Endothelial cell of umbilical vein (primary cell): Measurements from ENCODE around the gene ETV4. TPM values are rescaled to one million over a fixed set of nuclear protein-coding genes. Genes with fewer than 3 reads are reported as not detected.
A peak's percentile ranks its signal among the peaks of the same experiment; 100 is the strongest.

Experiments
- BruUV-seq: library from RNA; stranded (reverse); fragments of 400-500 nt; replicated peaks from 2 replicates; lab custom pipeline; 2021; lab: Mats Ljungman, UMichigan
- CTCF ChIA-PET: fragments of 300-600, 350-600 bp; sonication (Branson Sonifier 250); formaldehyde crosslinking; loops from one replicate; lab custom pipeline; 2021; ENCODE audit warnings: antibody characterized with exemption, inconsistent platforms; lab: Charles Lee
- POLR2A ChIA-PET: fragments of 300-600, 350-600 bp; sonication (Branson Sonifier 250); formaldehyde crosslinking; loops from one replicate; lab custom pipeline; 2021; ENCODE audit warnings: antibody characterized with exemption, inconsistent platforms; lab: Charles Lee
- DNase-seq: peaks from one replicate; pipeline ENCODE4 v3.0.0-alpha.2; 2011; ENCODE audit warnings: low read depth, low spot score
- FAIRE-seq: peaks from 2 replicates; lab custom pipeline; 2011; peaks lifted over from hg19 to GRCh38; lab: Jason Lieb, UNC
- H2AFZ ChIP-seq: 2 replicates; pipeline ENCODE4 v1.6.0; 2012; ENCODE audit warnings: low read depth, low read length, control low read depth, inconsistent platforms
- H3K27ac ChIP-seq: 2 replicates; pipeline ENCODE4 v1.5.1; 2011; ENCODE audit warnings: low read depth, mild to moderate bottlenecking, control low read depth, low read length, moderate library complexity; ENCODE audit not compliant: insufficient read depth
- H3K27me3 ChIP-seq, 2 experiments: 2 replicates each; pipeline versions ENCODE4 v1.6.0 to v1.6.1; 2011; ENCODE audit warnings: low read length in 2 of 2, mixed read lengths in 1 of 2; ENCODE audit not compliant: control insufficient read depth in 2 of 2, insufficient read depth in 2 of 2
- H3K36me3 ChIP-seq, 2 experiments: 2 replicates in 1 of 2; 3 replicates in 1 of 2; pipeline ENCODE4 v1.5.1; 2011; ENCODE audit warnings: low read length in 2 of 2, mild to moderate bottlenecking in 1 of 2, moderate library complexity in 1 of 2; ENCODE audit not compliant: control insufficient read depth in 2 of 2, insufficient read depth in 2 of 2; ENCODE audit errors: extremely low read depth in 1 of 2
- H3K4me1 ChIP-seq: 3 replicates; pipeline ENCODE4 v1.5.1; 2011; ENCODE audit warnings: mild to moderate bottlenecking, low read length; ENCODE audit not compliant: control insufficient read depth, insufficient read depth; ENCODE audit errors: extremely low read depth
- H3K4me2 ChIP-seq: 2 replicates; pipeline ENCODE4 v1.6.1; 2011; ENCODE audit warnings: low read length, control low read depth, mixed read lengths; ENCODE audit not compliant: insufficient read depth
- H3K4me3 ChIP-seq, 3 experiments: fragments of 200-600 bp in 1 of 3; sonication (generic), shearing (Covaris generic) in 1 of 3; replicated peaks in 1 of 3; 2 replicates each; pipeline ENCODE4 v1.5.1; 2011 to 2016; ENCODE audit warnings: control low read depth in 3 of 3, low read length in 3 of 3, mild to moderate bottlenecking in 2 of 3, inconsistent platforms in 1 of 3, low read depth in 1 of 3, moderate library complexity in 1 of 3; ENCODE audit not compliant: insufficient read depth in 1 of 3
- H3K79me2 ChIP-seq: 2 replicates; pipeline ENCODE4 v1.6.0; 2012; ENCODE audit warnings: low read length, inconsistent platforms; ENCODE audit not compliant: control insufficient read depth, insufficient read depth
- H3K9ac ChIP-seq: replicated peaks from 2 replicates; pipeline ENCODE3; 2011; ENCODE audit warnings: low read length, control low read depth; ENCODE audit not compliant: insufficient read depth; ENCODE audit errors: extremely low read depth
- H3K9me1 ChIP-seq: replicated peaks from 3 replicates; pipeline ENCODE4 v1.6.0; 2011; ENCODE audit warnings: mild to moderate bottlenecking, low read length; ENCODE audit not compliant: control insufficient read depth, insufficient read depth; ENCODE audit errors: extremely low read depth
- H3K9me3 ChIP-seq: replicated peaks from 2 replicates; pipeline ENCODE4 v1.5.1; 2012; ENCODE audit warnings: low read length, inconsistent platforms; ENCODE audit not compliant: control insufficient read depth, insufficient read depth
- H4K20me1 ChIP-seq: replicated peaks from 2 replicates; pipeline ENCODE3; 2011; ENCODE audit warnings: mild to moderate bottlenecking, low read length; ENCODE audit not compliant: control insufficient read depth, insufficient read depth; ENCODE audit errors: extremely low read depth
- EZH2 ChIP-seq: IDR thresholded peaks from 2 replicates; pipeline ENCODE4 v1.6.1; 2012; ENCODE audit warnings: borderline replicate concordance, low read depth, mild to moderate bottlenecking, moderate library complexity, low read length, inconsistent platforms; ENCODE audit not compliant: severe bottlenecking
- FOS ChIP-seq: IDR thresholded peaks from 2 replicates; pipeline ENCODE4 v1.6.1; 2011; ENCODE audit warnings: mild to moderate bottlenecking, low read length, moderate library complexity, borderline replicate concordance; ENCODE audit not compliant: insufficient read depth
- GATA2 ChIP-seq: IDR thresholded peaks from 2 replicates; pipeline ENCODE4 v1.7.0; 2011; ENCODE audit warnings: low read depth, mild to moderate bottlenecking, moderate library complexity, mixed read lengths, low read length; ENCODE audit not compliant: insufficient read length, insufficient read depth
- JUN ChIP-seq: IDR thresholded peaks from 2 replicates; pipeline ENCODE4 v1.6.1; 2011; ENCODE audit warnings: borderline replicate concordance, low read depth; ENCODE audit not compliant: insufficient read length, insufficient read depth
- MYC ChIP-seq: IDR thresholded peaks from one replicate; pipeline ENCODE4 v1.6.1; 2011; ENCODE audit warnings: mild to moderate bottlenecking, low read depth, low read length
- POLR2A ChIP-seq: IDR thresholded peaks from 2 replicates; pipeline ENCODE4 v1.6.1; 2012; ENCODE audit warnings: low read depth, mild to moderate bottlenecking, control low read depth, low read length
- POLR2AphosphoS5 ChIP-seq: IDR thresholded peaks from 2 replicates; pipeline ENCODE4 v1.6.1; 2012; ENCODE audit warnings: low read depth, mild to moderate bottlenecking, control low read depth, low read length, moderate library complexity; ENCODE audit not compliant: insufficient read depth
- dilution Hi-C: fragments of 300-500 bp; cut with MboI; formaldehyde crosslinking; loops from one replicate; pipeline ENCODE4 v1.15.0; 2019; ENCODE audit warnings: low sequenced_read_pairs; ENCODE audit not compliant: extremely low pct_ligation_motif_present
- intact Hi-C: fragments of 100-400 bp; cut with micrococcal nuclease; formaldehyde crosslinking; loops from one replicate; pipeline ENCODE4 v1.10.0; 2022
- polyA plus RNA-seq, 4 experiments: library from polyadenylated mRNA; depleted of rRNA in 3 of 4; stranded (reverse) in 3 of 4; unstranded in 1 of 4; fragments of >200 nt; gene quantifications; 2 replicates each; pipeline versions ENCODE4 v1.2.1 to v1.2.3, GENCODE V29; 2011 to 2012; ENCODE audit warnings: missing spikeins in 1 of 4
- total RNA-seq: library from RNA; stranded (reverse); gene quantifications from 2 replicates; pipeline ENCODE4 v1.2.3, GENCODE V29; 2021
- TF ChIP-seq, protein P1 (sequence below), 2 donors: IDR thresholded peaks; 1 replicate in 1 of 2; 2 replicates in 1 of 2; pipeline ENCODE4 v1.5.1; 2011; ENCODE audit warnings: low read length in 2 of 2, mild to moderate bottlenecking in 2 of 2, moderate library complexity in 2 of 2, control low read depth in 1 of 2, inconsistent platforms in 1 of 2, low read depth in 1 of 2; ENCODE audit not compliant: insufficient read depth in 1 of 2; ENCODE audit errors: extremely low read depth in 1 of 2
- TF ChIP-seq, protein P2 (sequence below): IDR thresholded peaks from 2 replicates; pipeline ENCODE4 v1.6.1; 2011; ENCODE audit not compliant: insufficient read depth, insufficient read length

The ETV4 gene
- total and polyA plus RNA-seq, 2 donors (not counting 3 experiments of a cell fraction or from before 2014, with no cell fraction given), result 7.3 to 32.2 TPM

DNA sequence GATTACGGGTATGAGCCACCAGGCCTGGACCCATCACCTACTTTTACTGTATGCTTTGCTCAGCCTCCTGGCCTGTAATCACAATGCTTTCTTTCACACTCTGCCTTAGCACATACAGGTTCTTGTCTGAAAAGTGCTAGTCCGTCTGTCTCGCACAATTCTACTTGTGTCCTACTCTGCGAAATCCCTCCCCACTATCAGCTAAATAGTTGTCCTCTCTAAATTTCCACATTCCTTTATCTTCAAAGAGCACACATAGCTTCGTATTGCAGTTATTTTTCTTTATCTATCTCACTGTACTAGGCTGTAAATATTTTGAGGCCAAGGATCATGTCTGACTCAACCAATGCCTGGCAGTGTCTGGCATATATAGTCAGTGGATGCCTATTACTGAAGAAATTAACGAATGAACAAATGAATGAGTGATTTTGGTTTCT lies 38.5 kb upstream of the ETV4 start:
- Histone ChIP-seq H3K9me1 (no peaks in the 10 kb centered on the region), H3K4me3 (no peak overlapping the region), H3K36me3 (no peaks in the 10 kb centered on the region), H3K79me2 (no peaks in the 10 kb centered on the region), H3K4me1 (peaks cover 3% of the 10 kb centered on the region), H3K9me3 (no peaks in the 10 kb centered on the region), H3K27me3 (no peaks in the 10 kb centered on the region), H2AFZ (no peak overlapping the region), H3K27ac (no peak overlapping the region), H4K20me1 (no peaks in the 10 kb centered on the region), H3K4me2 (no peak overlapping the region), H3K9ac (no peak overlapping the region)
- BruUV-seq, result no TSS peak
- DNase-seq (peak; percentile 41), FAIRE-seq (no peak)
- intact Hi-C loops (no loop called here), dilution Hi-C loops (no loop called here)
- ChIA-PET CTCF (interaction anchor here (0.7 to 2.4 kb wide), 3 partner anchors 17 to 89 kb away, joined by 3 to 14 read pairs (median 3); no protein-coding TSS in a partner anchor), POLR2A (no interaction called here)
- TF ChIP-seq MYC (no peak), EZH2 (no peak), POLR2AphosphoS5 (no peak), FOS (no peak), JUN (no peak), POLR2A (no peak), GATA2 (no peak)
- TF ChIP-seq, protein P1, sequence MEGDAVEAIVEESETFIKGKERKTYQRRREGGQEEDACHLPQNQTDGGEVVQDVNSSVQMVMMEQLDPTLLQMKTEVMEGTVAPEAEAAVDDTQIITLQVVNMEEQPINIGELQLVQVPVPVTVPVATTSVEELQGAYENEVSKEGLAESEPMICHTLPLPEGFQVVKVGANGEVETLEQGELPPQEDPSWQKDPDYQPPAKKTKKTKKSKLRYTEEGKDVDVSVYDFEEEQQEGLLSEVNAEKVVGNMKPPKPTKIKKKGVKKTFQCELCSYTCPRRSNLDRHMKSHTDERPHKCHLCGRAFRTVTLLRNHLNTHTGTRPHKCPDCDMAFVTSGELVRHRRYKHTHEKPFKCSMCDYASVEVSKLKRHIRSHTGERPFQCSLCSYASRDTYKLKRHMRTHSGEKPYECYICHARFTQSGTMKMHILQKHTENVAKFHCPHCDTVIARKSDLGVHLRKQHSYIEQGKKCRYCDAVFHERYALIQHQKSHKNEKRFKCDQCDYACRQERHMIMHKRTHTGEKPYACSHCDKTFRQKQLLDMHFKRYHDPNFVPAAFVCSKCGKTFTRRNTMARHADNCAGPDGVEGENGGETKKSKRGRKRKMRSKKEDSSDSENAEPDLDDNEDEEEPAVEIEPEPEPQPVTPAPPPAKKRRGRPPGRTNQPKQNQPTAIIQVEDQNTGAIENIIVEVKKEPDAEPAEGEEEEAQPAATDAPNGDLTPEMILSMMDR (IDR thresholded peaks at IDR 0.05; ENCODE audit: extremely low read depth in 1 of 2, insufficient read depth in 1 of 2, low read depth in 1 of 2, low read length in 2 of 2), result no peak
- TF ChIP-seq, protein P2, sequence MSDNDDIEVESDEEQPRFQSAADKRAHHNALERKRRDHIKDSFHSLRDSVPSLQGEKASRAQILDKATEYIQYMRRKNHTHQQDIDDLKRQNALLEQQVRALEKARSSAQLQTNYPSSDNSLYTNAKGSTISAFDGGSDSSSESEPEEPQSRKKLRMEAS, result no peak
